HTERT RPE-1 (cell line): ENCODE measurements around the gene PIK3C2G.
"Not testable (repeated sequence)": the region's sequence is repeated elsewhere in the genome, so short reads cannot be mapped to it uniquely, and the experiment has no call there.

ENCODE experiments used
- in situ Hi-C: fragments of 300-500 bp; cut with MboI; formaldehyde crosslinking; loops from 4 replicates; pipeline ENCODE4 v1.14.3; 2020; ENCODE audit warnings: low sequenced_read_pairs

Gene PIK3C2G

GRCh38 chr12:18689771-18690170, 428.5 kb downstream of the PIK3C2G start:
- in situ Hi-C loops: no loop called here

- in situ Hi-C loops: no loop called here
Measured at GRCh38 chr12:18690653-18691052, 429.3 kb downstream of the PIK3C2G start.

- in situ Hi-C loops: not testable (repeated sequence)
Measured at GRCh38 chr12:18693986-18694385, 432.7 kb downstream of the PIK3C2G start.

GRCh38 chr12:18696971-18697602, 435.8 kb downstream of the PIK3C2G start:
- in situ Hi-C loops: no loop called here
